ENCODE results near the gene EML6. TPM values are rescaled to one million over a fixed set of nuclear protein-coding genes. Genes with fewer than 3 reads are reported as not detected.
"Not testable (repeated sequence)": the region's sequence is repeated elsewhere in the genome, so short reads cannot be mapped to it uniquely, and the experiment has no call there.

The EML6 gene
- total RNA-seq, 1 donor from 2014 or later: 0.44 TPM

- DNase-seq (ENCODE audit: low spot score): no peak
- no peaks in the 10 kb centered on the region for H3K9me3 Mint-ChIP-seq
- no peak overlapping the region for H3K27ac Mint-ChIP-seq
- H3K4me3 Mint-ChIP-seq: no peak overlapping the region
- H3K27me3 Mint-ChIP-seq (ENCODE audit: insufficient read depth): peaks cover 24% of the 10 kb centered on the region
- intact Hi-C loops (cut with micrococcal nuclease): no loop called here
- H3K36me3 Mint-ChIP-seq (ENCODE audit: low read depth): no peaks in the 10 kb centered on the region
- H3K4me1 Mint-ChIP-seq (ENCODE audit: low read depth): no peaks in the 10 kb centered on the region
Measured at GRCh38 chr2:54824567-54824966, 101.1 kb downstream of the EML6 start.

- Mint-ChIP-seq H3K4me1 (ENCODE audit: low read depth) (no peaks in the 10 kb centered on the region), H3K9me3 (no peaks in the 10 kb centered on the region), H3K27ac (no peak overlapping the region), H3K36me3 (ENCODE audit: low read depth) (no peaks in the 10 kb centered on the region), H3K27me3 (ENCODE audit: insufficient read depth) (peaks cover 8% of the 10 kb centered on the region), H3K4me3 (no peak overlapping the region)
- no peak for DNase-seq (ENCODE audit: low spot score)
- intact Hi-C loops (cut with micrococcal nuclease): no loop called here
Measured at GRCh38 chr2:54830546-54830945, 107.1 kb downstream of the EML6 start.

- H3K36me3 Mint-ChIP-seq (ENCODE audit: low read depth): no peaks in the 10 kb centered on the region
- no peak overlapping the region for H3K27ac Mint-ChIP-seq
- H3K27me3 Mint-ChIP-seq (ENCODE audit: insufficient read depth): peaks cover 5% of the 10 kb centered on the region
- DNase-seq (ENCODE audit: low spot score): no peak
- intact Hi-C loops (cut with micrococcal nuclease): no loop called here
- H3K4me1 Mint-ChIP-seq (ENCODE audit: low read depth): no peaks in the 10 kb centered on the region
- no peak overlapping the region for H3K4me3 Mint-ChIP-seq
- no peaks in the 10 kb centered on the region for H3K9me3 Mint-ChIP-seq
Measured at GRCh38 chr2:54831480-54831879, 108.0 kb downstream of the EML6 start.

- intact Hi-C loops (cut with micrococcal nuclease): no loop called here
- Mint-ChIP-seq H3K4me3 (no peak overlapping the region), H3K9me3 (no peaks in the 10 kb centered on the region)
Measured at GRCh38 chr2:54834721-54835120, 111.3 kb downstream of the EML6 start.

GRCh38 chr2:54836477-54836876 lies 113.0 kb downstream of the EML6 start:
- H3K4me3 Mint-ChIP-seq: no peak overlapping the region
- H3K27me3 Mint-ChIP-seq (ENCODE audit: insufficient read depth): peaks cover 5% of the 10 kb centered on the region
- H3K27ac Mint-ChIP-seq: no peak overlapping the region
- intact Hi-C loops (cut with micrococcal nuclease): no loop called here
- no peak for DNase-seq (ENCODE audit: low spot score)
- H3K9me3 Mint-ChIP-seq: no peaks in the 10 kb centered on the region
- H3K36me3 Mint-ChIP-seq (ENCODE audit: low read depth): no peaks in the 10 kb centered on the region
- no peaks in the 10 kb centered on the region for H3K4me1 Mint-ChIP-seq (ENCODE audit: low read depth)

More at GRCh38 chr2:54834721-54835120, 111.3 kb downstream of the EML6 start:
- no peaks in the 10 kb centered on the region for H3K4me1 Mint-ChIP-seq (ENCODE audit: low read depth)
- peaks cover 5% of the 10 kb centered on the region for H3K27me3 Mint-ChIP-seq (ENCODE audit: insufficient read depth)
- no peak for DNase-seq (ENCODE audit: low spot score)
- H3K27ac Mint-ChIP-seq: no peak overlapping the region
- H3K36me3 Mint-ChIP-seq (ENCODE audit: low read depth): no peaks in the 10 kb centered on the region

- Mint-ChIP-seq H3K4me1 (ENCODE audit: low read depth) (no peaks in the 10 kb centered on the region), H3K27me3 (ENCODE audit: insufficient read depth) (no peaks in the 10 kb centered on the region), H3K4me3 (no peak overlapping the region), H3K27ac (no peak overlapping the region), H3K9me3 (no peaks in the 10 kb centered on the region), H3K36me3 (ENCODE audit: low read depth) (no peaks in the 10 kb centered on the region)
- intact Hi-C loops (cut with micrococcal nuclease): loop anchor here (1.0 to 2.0 kb wide), 7 partner anchors 75 to 732 kb away; partner anchors contain the start of gene EML6
- peak; percentile 28 for DNase-seq (ENCODE audit: low spot score)
Measured at GRCh38 chr2:54838585-54839035, 115.1 kb downstream of the EML6 start.

- H3K27ac Mint-ChIP-seq: no peak overlapping the region
- H3K27me3 Mint-ChIP-seq (ENCODE audit: insufficient read depth): no peaks in the 10 kb centered on the region
- H3K9me3 Mint-ChIP-seq: no peaks in the 10 kb centered on the region
- no peaks in the 10 kb centered on the region for H3K4me1 Mint-ChIP-seq (ENCODE audit: low read depth)
- no peak overlapping the region for H3K4me3 Mint-ChIP-seq
- H3K36me3 Mint-ChIP-seq (ENCODE audit: low read depth): no peaks in the 10 kb centered on the region
- intact Hi-C loops (cut with micrococcal nuclease): loop anchor here (2.0 kb wide), 3 partner anchors 183 to 733 kb away; no protein-coding TSS in a partner anchor
- DNase-seq (ENCODE audit: low spot score): no peak
Measured at GRCh38 chr2:54839461-54840255, 116.2 kb downstream of the EML6 start.

GRCh38 chr2:54840559-54841468 lies 117.4 kb downstream of the EML6 start:
- no peak overlapping the region for H3K27ac Mint-ChIP-seq
- no peak overlapping the region for H3K4me3 Mint-ChIP-seq
- H3K9me3 Mint-ChIP-seq: no peaks in the 10 kb centered on the region
- H3K4me1 Mint-ChIP-seq (ENCODE audit: low read depth): no peaks in the 10 kb centered on the region
- H3K27me3 Mint-ChIP-seq (ENCODE audit: insufficient read depth): no peaks in the 10 kb centered on the region
- intact Hi-C loops (cut with micrococcal nuclease): no loop called here
- H3K36me3 Mint-ChIP-seq (ENCODE audit: low read depth): no peaks in the 10 kb centered on the region
- DNase-seq (ENCODE audit: low spot score): no peak

GRCh38 chr2:54841500-54841899 lies 118.0 kb downstream of the EML6 start:
- DNase-seq (ENCODE audit: low spot score); intact Hi-C loops (cut with micrococcal nuclease); H3K27ac Mint-ChIP-seq; H3K4me3 Mint-ChIP-seq; H3K4me1 Mint-ChIP-seq (ENCODE audit: low read depth); H3K9me3 Mint-ChIP-seq; H3K36me3 Mint-ChIP-seq (ENCODE audit: low read depth); H3K27me3 Mint-ChIP-seq (ENCODE audit: insufficient read depth): not testable (repeated sequence)

GRCh38 chr2:54845094-54845493 lies 121.6 kb downstream of the EML6 start:
- Mint-ChIP-seq H3K9me3 (no peaks in the 10 kb centered on the region), H3K36me3 (ENCODE audit: low read depth) (no peaks in the 10 kb centered on the region), H3K27me3 (ENCODE audit: insufficient read depth) (peaks cover 3% of the 10 kb centered on the region), H3K4me3 (no peak overlapping the region), H3K4me1 (ENCODE audit: low read depth) (no peaks in the 10 kb centered on the region), H3K27ac (no peak overlapping the region)
- no peak for DNase-seq (ENCODE audit: low spot score)
- intact Hi-C loops (cut with micrococcal nuclease): no loop called here

GRCh38 chr2:54845514-54845913 lies 122.1 kb downstream of the EML6 start:
- Mint-ChIP-seq H3K4me3 (no peak overlapping the region), H3K27ac (no peak overlapping the region), H3K9me3 (no peaks in the 10 kb centered on the region), H3K4me1 (ENCODE audit: low read depth) (no peaks in the 10 kb centered on the region), H3K27me3 (ENCODE audit: insufficient read depth) (peaks cover 5% of the 10 kb centered on the region), H3K36me3 (ENCODE audit: low read depth) (no peaks in the 10 kb centered on the region)
- intact Hi-C loops (cut with micrococcal nuclease): no loop called here
- DNase-seq (ENCODE audit: low spot score): no peak

- Mint-ChIP-seq H3K27me3 (ENCODE audit: insufficient read depth) (peaks cover 14% of the 10 kb centered on the region), H3K4me3 (no peak overlapping the region), H3K9me3 (no peaks in the 10 kb centered on the region), H3K4me1 (ENCODE audit: low read depth) (no peaks in the 10 kb centered on the region), H3K27ac (no peak overlapping the region), H3K36me3 (ENCODE audit: low read depth) (no peaks in the 10 kb centered on the region)
- DNase-seq (ENCODE audit: low spot score): no peak
- intact Hi-C loops (cut with micrococcal nuclease): no loop called here
Measured at GRCh38 chr2:54850171-54851122, 127.0 kb downstream of the EML6 start.
